Transverse colon (tissue), 4 donors: Measurements from ENCODE around the gene KDM5A. TPM values are rescaled to one million over a fixed set of nuclear protein-coding genes. Genes with fewer than 3 reads are reported as not detected.
"Not testable (repeated sequence)": the region's sequence is repeated elsewhere in the genome, so short reads cannot be mapped to it uniquely, and the experiment has no call there.

Experiments used
- DNase-seq: peaks from one replicate; pipeline ENCODE4 v3.0.0-alpha.2; 2019
- H3K27ac ChIP-seq, 4 donors: fragments of 200-600 bp; sonication (generic); 2 replicates each; pipeline ENCODE4 v1.5.1; 2016 to 2018; ENCODE audit warnings: inconsistent platforms in 4 of 4
- H3K27me3 ChIP-seq: fragments of 200-600 bp; sonication (generic); 2 replicates; pipeline ENCODE4 v1.5.1; 2017; ENCODE audit warnings: inconsistent platforms
- H3K36me3 ChIP-seq, 4 donors: fragments of 200-600 bp; sonication (generic); 2 replicates each; pipeline ENCODE4 v1.5.1; 2017 to 2019; ENCODE audit warnings: inconsistent platforms in 4 of 4
- H3K4me1 ChIP-seq, 4 donors: fragments of 200-600 bp; sonication (generic); 2 replicates each; pipeline ENCODE4 v1.5.1; 2017 to 2020; ENCODE audit warnings: inconsistent platforms in 4 of 4
- H3K4me3 ChIP-seq, 4 donors: fragments of 200-600 bp; sonication (generic); 1 replicate in 1 of 4; 2 replicates in 3 of 4; pipeline versions ENCODE4 v1.5.1 to v1.6.1; 2017 to 2019; ENCODE audit warnings: inconsistent platforms in 4 of 4
- H3K9me3 ChIP-seq, 2 donors: fragments of 200-600 bp; sonication (generic); 2 replicates each; pipeline ENCODE4 v1.5.1; 2017 to 2019; ENCODE audit warnings: inconsistent platforms in 2 of 2
- EP300 ChIP-seq: sonication (generic); formaldehyde crosslinking; IDR thresholded peaks from one replicate; pipeline ENCODE4 v1.6.1; 2017; ENCODE audit warnings: antibody characterized with exemption, low read depth
- POLR2A ChIP-seq: fragments of 450-650 bp; IDR thresholded peaks from one replicate; pipeline ENCODE4 v1.6.1; 2016; ENCODE audit warnings: antibody characterized with exemption, mild to moderate bottlenecking, moderate library complexity
- POLR2AphosphoS5 ChIP-seq, 3 donors: sonication (generic); formaldehyde crosslinking; IDR thresholded peaks; one replicate each; pipeline ENCODE4 v1.6.1; 2016; ENCODE audit warnings: antibody characterized with exemption in 3 of 3
- WGBS, 2 donors: methylation state at CpG; one replicate each; pipeline ENCODE4 v1.1.5; 2018; ENCODE audit warnings: low coverage in 1 of 2; 5-methylcytosine and 5-hydroxymethylcytosine counted together
- in situ Hi-C, 4 donors: fragments of 200-750 bp; cut with MboI; loops; one replicate each; pipeline versions ENCODE4 v1.15.0 to v1.15.1; 2017; ENCODE audit warnings: low sequenced_read_pairs in 3 of 4, low pct_ligation_motif_present in 1 of 4, low pct_unique_long_range_greater_than_20kb in 1 of 4
- intact Hi-C: fragments of 100-400 bp; cut with DNase I; formaldehyde crosslinking; loops from one replicate; pipeline ENCODE4 v1.15.1; 2023; ENCODE audit warnings: low total_unique reads
- total RNA-seq, 4 donors: library from RNA; depleted of rRNA; stranded (reverse); fragments of >200 nt; gene quantifications; one replicate each; pipeline ENCODE4 v1.1.0, GENCODE V29; 2016
- TF ChIP-seq, protein P1 (sequence below), 5 experiments: fragments of 200-600 bp in 3 of 5; fragments of 450-650 bp in 2 of 5; sonication (generic) in 3 of 5; IDR thresholded peaks; 1 replicate in 2 of 5; 2 replicates in 3 of 5; pipeline ENCODE4 v1.5.1; 2016 to 2017; ENCODE audit warnings: antibody characterized with exemption in 5 of 5, inconsistent platforms in 3 of 5, mild to moderate bottlenecking in 2 of 5, moderate library complexity in 1 of 5

KDM5A gene
- total RNA-seq, 4 donors from 2014 or later: 20.2 to 64.7 (median 51.5) TPM

DNA sequence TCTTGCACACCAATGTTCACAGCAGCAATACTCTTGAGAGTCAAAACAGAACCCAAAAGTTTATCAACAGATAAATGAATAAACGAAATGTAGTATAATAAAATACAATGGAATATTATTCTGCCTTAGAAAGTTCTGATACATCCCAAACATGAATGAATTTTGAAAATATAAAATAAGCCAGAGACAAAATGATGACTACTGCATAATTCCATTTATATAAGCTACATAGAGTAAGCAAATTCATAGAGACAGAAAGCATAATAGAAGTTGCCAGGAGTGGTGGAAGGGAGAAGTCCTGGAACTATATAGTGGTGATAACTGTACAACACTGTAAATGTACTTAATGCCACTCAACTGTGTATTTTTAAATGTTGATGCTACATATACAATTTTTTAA lies 21.1 kb downstream of the KDM5A start:
- Histone ChIP-seq H3K9me3 (peaks cover 8 to 9% of the 10 kb centered on the region in 2 donors), H3K27ac (no peak overlapping the region), H3K4me1 (no peaks in the 10 kb centered on the region), H3K27me3 (no peaks in the 10 kb centered on the region), H3K4me3 (no peak overlapping the region), H3K36me3 (peaks cover 0 to 54% (median 23%) of the 10 kb centered on the region in 4 donors)
- TF ChIP-seq POLR2AphosphoS5 (IDR thresholded peaks at IDR 0.05) (no peak), POLR2A (no peak), EP300 (no peak)
- TF ChIP-seq, protein P1, sequence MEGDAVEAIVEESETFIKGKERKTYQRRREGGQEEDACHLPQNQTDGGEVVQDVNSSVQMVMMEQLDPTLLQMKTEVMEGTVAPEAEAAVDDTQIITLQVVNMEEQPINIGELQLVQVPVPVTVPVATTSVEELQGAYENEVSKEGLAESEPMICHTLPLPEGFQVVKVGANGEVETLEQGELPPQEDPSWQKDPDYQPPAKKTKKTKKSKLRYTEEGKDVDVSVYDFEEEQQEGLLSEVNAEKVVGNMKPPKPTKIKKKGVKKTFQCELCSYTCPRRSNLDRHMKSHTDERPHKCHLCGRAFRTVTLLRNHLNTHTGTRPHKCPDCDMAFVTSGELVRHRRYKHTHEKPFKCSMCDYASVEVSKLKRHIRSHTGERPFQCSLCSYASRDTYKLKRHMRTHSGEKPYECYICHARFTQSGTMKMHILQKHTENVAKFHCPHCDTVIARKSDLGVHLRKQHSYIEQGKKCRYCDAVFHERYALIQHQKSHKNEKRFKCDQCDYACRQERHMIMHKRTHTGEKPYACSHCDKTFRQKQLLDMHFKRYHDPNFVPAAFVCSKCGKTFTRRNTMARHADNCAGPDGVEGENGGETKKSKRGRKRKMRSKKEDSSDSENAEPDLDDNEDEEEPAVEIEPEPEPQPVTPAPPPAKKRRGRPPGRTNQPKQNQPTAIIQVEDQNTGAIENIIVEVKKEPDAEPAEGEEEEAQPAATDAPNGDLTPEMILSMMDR (IDR thresholded peaks at IDR 0.05): no peak
- in situ Hi-C loops (no loop called here), intact Hi-C loops (no loop called here)
- no peak for DNase-seq
- 89 to 100% methylated on average over 1 of the region's 1 CpG for WGBS, 2 donors

DNA sequence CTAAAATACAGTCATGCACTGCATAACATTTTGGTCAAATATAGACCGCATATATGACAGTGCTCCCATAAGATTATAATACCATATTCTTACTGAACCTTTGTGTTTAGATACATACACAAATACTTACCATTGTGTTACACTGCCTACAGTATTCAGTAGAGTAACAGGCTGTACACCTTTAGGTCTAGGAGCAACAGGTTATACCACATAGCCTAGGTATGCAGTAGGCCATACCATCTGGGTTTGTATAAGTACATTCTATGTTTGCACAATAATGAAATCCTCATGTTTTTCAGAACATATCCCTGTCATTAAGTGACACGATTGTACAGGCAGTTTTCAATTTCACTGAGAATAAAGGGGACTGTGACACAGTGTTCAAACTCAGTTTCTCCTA lies 22.3 kb downstream of the KDM5A start:
- peaks cover 0 to 66% (median 29%) of the 10 kb centered on the region in 4 donors for H3K36me3 ChIP-seq
- no peak for DNase-seq
- WGBS, 2 donors: 100% methylated on average over 2 of the region's 2 CpGs
- H3K4me1 ChIP-seq: no peaks in the 10 kb centered on the region
- TF ChIP-seq POLR2AphosphoS5 (IDR thresholded peaks at IDR 0.05) (no peak), EP300 (no peak), POLR2A (no peak)
- TF ChIP-seq, protein P1 (IDR thresholded peaks at IDR 0.05): no peak
- no peak overlapping the region for H3K4me3 ChIP-seq
- H3K27me3 ChIP-seq: no peaks in the 10 kb centered on the region
- intact Hi-C loops (no loop called here), in situ Hi-C loops (no loop called here)
- H3K27ac ChIP-seq: no peak overlapping the region
- peaks cover 8 to 9% of the 10 kb centered on the region in 2 donors for H3K9me3 ChIP-seq

DNA sequence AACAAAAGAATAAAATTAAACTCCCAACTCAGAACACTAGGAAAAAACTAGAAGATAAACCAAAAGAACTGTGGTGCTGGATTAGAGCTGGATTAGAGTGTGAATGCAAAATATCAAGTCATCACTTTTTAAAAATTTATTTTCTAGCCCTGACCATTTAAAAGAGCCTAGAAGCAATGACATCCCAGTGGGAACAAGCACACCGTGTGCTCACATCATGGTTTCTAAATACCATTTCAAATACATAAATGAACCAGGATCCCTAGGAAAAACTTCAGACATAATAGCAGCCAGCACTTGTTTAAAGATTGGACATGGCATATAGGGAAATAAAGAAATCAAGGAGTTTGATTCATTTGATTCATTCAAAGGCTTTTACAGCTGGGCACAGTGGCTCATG lies 30.0 kb downstream of the KDM5A start:
- H3K4me1 ChIP-seq: peaks cover 0 to 6% (median 1%) of the 10 kb centered on the region in 4 donors
- TF ChIP-seq, protein P1 (IDR thresholded peaks at IDR 0.05): no peak
- TF ChIP-seq EP300: no peak
- TF ChIP-seq POLR2A: no peak
- TF ChIP-seq POLR2AphosphoS5 (IDR thresholded peaks at IDR 0.05): no peak
- peaks cover 0 to 4% of the 10 kb centered on the region in 2 donors for H3K9me3 ChIP-seq
- in situ Hi-C loops: no loop called here
- DNase-seq: no peak
- H3K27ac ChIP-seq: no peak overlapping the region
- H3K4me3 ChIP-seq: no peak overlapping the region
- 88 to 97% methylated on average over 1 of the region's 1 CpG for WGBS, 2 donors
- intact Hi-C loops: no loop called here
- peaks cover 0 to 81% (median 36%) of the 10 kb centered on the region in 4 donors for H3K36me3 ChIP-seq
- H3K27me3 ChIP-seq: no peaks in the 10 kb centered on the region

DNA sequence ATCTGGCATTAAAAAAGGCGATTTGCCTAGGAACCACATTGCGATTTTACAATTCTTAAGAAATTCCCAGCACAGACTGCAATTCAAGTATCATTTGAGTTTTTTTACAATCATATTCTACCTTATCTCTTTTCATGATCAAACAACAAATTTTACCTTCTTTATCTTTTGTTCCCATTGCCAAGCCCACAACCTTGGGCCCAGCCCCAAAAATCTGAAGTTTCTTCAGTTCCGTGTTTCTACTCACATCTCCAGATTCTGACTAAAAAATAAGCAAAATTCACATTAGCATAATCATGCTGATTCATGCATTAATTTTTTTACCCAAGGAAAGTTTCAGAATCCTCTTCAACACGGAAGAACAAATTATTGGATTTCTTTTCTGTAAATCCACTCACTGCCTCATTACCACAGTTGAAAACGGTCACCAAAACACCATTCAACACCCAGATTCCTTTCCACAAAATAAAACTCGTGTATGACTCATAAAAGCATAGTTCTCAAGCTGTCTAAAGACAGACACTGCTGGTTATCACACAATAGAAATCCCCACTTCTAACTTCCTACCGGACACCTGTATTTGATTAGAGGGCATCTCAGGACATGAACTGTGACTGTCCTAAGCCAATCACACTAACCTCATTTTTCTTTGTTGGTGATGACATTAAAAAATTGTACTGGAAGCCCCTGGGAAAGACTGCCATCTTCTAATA lies 32.7 kb downstream of the KDM5A start:
- WGBS, 2 donors: 45 to 64% methylated on average over 6 to 7 of the region's 7 CpGs
- in situ Hi-C loops (no loop called here), intact Hi-C loops (no loop called here)
- DNase-seq: no peak
- TF ChIP-seq EP300 (no peak), POLR2A (no peak), POLR2AphosphoS5 (IDR thresholded peaks at IDR 0.05) (no peak)
- TF ChIP-seq, protein P1 (IDR thresholded peaks at IDR 0.05): no peak
- Histone ChIP-seq H3K9me3 (peaks cover 0 to 4% of the 10 kb centered on the region in 2 donors), H3K4me3 (no peak overlapping the region), H3K4me1 (peaks cover 0 to 6% (median 1%) of the 10 kb centered on the region in 4 donors), H3K27ac (no peak overlapping the region), H3K27me3 (no peaks in the 10 kb centered on the region), H3K36me3 (peaks cover 0 to 84% (median 37%) of the 10 kb centered on the region in 4 donors)

DNA sequence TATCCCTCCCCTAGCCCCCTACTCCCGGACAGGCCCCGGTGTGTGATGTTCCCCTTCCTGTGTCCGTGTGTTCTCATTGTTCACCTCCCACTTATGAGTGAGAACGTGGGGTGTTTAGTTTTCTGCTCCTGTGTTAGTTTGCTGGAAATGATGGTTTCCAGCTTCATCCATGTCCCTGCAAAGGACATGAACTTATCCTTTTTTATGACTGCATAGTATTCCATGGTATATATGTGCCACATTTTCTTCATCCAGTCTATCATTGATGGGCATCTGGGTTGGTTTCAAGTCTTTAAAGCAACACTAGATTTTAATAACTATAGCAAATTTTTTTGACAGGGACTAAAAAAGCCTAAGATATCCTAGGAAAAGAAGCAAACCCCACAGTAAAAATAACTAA lies 37.9 kb downstream of the KDM5A start:
- intact Hi-C loops, in situ Hi-C loops, H3K27ac ChIP-seq, H3K4me3 ChIP-seq, H3K27me3 ChIP-seq, H3K9me3 ChIP-seq, H3K4me1 ChIP-seq, DNase-seq: not testable (repeated sequence)
- WGBS, 2 donors: 98 to 100% methylated on average over 4 of the region's 4 CpGs
- H3K36me3 ChIP-seq: peaks cover 0 to 67% (median 32%) of the 10 kb centered on the region in 4 donors

DNA sequence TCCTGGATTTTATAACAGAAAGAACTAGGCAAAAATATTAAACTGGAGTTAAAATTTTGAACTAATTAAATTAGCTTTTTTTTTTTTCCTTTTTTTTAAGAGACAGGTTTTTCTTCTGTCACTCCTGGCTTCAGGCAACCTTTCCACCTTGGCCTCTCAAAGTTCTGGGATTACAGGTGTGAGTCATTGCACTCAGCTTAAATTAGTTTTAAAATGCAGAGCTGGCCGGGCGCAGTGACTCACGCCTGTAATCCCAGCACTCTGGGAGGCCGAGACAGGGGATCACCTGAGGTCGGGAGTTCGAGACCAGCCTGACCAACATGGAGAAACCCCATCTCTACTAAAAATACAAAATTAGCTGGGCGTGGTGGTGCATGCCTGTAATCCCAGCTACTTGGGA lies 39.5 kb downstream of the KDM5A start:
- in situ Hi-C loops, H3K9me3 ChIP-seq, H3K27ac ChIP-seq, DNase-seq, intact Hi-C loops, H3K4me3 ChIP-seq, H3K4me1 ChIP-seq, H3K27me3 ChIP-seq: not testable (repeated sequence)
- H3K36me3 ChIP-seq: peaks cover 0 to 60% (median 30%) of the 10 kb centered on the region in 4 donors
- 96% methylated on average over 7 of the region's 7 CpGs; no CpG with 5 or more reads in 1 of the 2 donors for WGBS, 2 donors
